Measurements from ENCODE around the gene RTN4RL1. TPM values are rescaled to one million over a fixed set of nuclear protein-coding genes. Genes with fewer than 3 reads are reported as not detected.

RTN4RL1 gene
- total and polyA plus RNA-seq, 2 donors from 2014 or later: 2.0 to 10.7 TPM

DNA sequence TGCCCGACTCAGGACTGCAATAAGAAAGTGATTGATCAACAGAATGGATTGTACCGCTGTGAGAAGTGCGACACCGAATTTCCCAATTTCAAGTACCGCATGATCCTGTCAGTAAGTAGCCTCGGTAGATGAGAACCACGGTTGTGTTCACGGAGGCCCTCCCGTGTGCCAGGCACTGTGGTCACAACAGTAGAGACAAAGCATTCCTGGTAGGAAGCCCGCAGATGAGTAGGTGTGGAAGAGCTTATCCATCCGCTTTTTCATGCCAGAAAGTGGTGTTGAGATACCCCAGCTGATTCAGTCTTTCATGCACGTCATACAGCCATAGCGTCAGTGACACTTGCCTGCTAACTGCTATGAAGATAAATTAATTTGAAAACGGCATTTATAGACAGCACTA, 136.4 kb downstream of the RTN4RL1 start:
- intact Hi-C loops (cut with DNase I): no loop called here
- Histone ChIP-seq H3K36me3 (ENCODE audit: control insufficient read depth in 2 of 3, insufficient read depth in 3 of 3, low read length in 3 of 3) (peaks cover 16 to 44% (median 19%) of the 10 kb centered on the region in 3 donors), H3K4me1 (ENCODE audit: control insufficient read depth in 2 of 3, insufficient read depth in 2 of 3, low read depth in 1 of 3, low read length in 3 of 3) (no peaks in the 10 kb centered on the region), H3K27ac (ENCODE audit: low read depth in 2 of 2, low read length in 2 of 2) (no peak overlapping the region), H3K9me3 (ENCODE audit: control insufficient read depth in 2 of 3, insufficient read depth in 1 of 3, low read length in 3 of 3) (peaks cover 0 to 4% (median 0%) of the 10 kb centered on the region in 3 donors), H3K27me3 (ENCODE audit: control insufficient read depth, insufficient read depth, low read length) (no peaks in the 10 kb centered on the region), H3K9ac (ENCODE audit: low read length in 3 of 3) (no peak overlapping the region), H3K4me3 (ENCODE audit: low read length in 3 of 3) (no peak overlapping the region)
- FAIRE-seq: no peak
- no peak for DNase-seq
- TF ChIP-seq, protein P1, sequence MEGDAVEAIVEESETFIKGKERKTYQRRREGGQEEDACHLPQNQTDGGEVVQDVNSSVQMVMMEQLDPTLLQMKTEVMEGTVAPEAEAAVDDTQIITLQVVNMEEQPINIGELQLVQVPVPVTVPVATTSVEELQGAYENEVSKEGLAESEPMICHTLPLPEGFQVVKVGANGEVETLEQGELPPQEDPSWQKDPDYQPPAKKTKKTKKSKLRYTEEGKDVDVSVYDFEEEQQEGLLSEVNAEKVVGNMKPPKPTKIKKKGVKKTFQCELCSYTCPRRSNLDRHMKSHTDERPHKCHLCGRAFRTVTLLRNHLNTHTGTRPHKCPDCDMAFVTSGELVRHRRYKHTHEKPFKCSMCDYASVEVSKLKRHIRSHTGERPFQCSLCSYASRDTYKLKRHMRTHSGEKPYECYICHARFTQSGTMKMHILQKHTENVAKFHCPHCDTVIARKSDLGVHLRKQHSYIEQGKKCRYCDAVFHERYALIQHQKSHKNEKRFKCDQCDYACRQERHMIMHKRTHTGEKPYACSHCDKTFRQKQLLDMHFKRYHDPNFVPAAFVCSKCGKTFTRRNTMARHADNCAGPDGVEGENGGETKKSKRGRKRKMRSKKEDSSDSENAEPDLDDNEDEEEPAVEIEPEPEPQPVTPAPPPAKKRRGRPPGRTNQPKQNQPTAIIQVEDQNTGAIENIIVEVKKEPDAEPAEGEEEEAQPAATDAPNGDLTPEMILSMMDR (IDR thresholded peaks at IDR 0.05; ENCODE audit: borderline replicate concordance, extremely low read depth, insufficient read depth): no peak

Small RNA genes lying within 50 kb of the gene (microRNA-seq; reads per million reads assigned to microRNA genes)
- 1,435 reads per million, percentile 81 among the genes with 10 or more reads in this experiment for gene MIR132
- gene MIR212: 57.8 reads per million, percentile 44 among the genes with 10 or more reads in this experiment

Other genes starting within 250 kb of the RTN4RL1 start
- 12.2 TPM for gene SMYD4, start 195.4 kb downstream of the RTN4RL1 start, total RNA-seq
- 3.4 TPM for gene SMYD4, start 195.4 kb downstream of the RTN4RL1 start, polyA plus RNA-seq (ENCODE audit: insufficient read depth, low read depth, low replicate concordance)
- gene RPA1, start 195.3 kb downstream of the RTN4RL1 start, total RNA-seq: 89.0 TPM
- gene RPA1, start 195.3 kb downstream of the RTN4RL1 start, polyA plus RNA-seq (ENCODE audit: insufficient read depth, low read depth, low replicate concordance): 26.1 TPM
- gene DPH1, start 4.8 kb upstream of the RTN4RL1 start, total RNA-seq: 49.4 TPM
- gene DPH1, start 4.8 kb upstream of the RTN4RL1 start, polyA plus RNA-seq (ENCODE audit: insufficient read depth, low read depth, low replicate concordance): 23.3 TPM
- 22.9 TPM for gene OVCA2, start 16.7 kb upstream of the RTN4RL1 start, total RNA-seq
- 63.6 TPM for gene OVCA2, start 16.7 kb upstream of the RTN4RL1 start, polyA plus RNA-seq (ENCODE audit: insufficient read depth, low read depth, low replicate concordance)
- gene HIC1, start 29.8 kb upstream of the RTN4RL1 start, total RNA-seq: 13.0 TPM
- 2.7 TPM for gene HIC1, start 29.8 kb upstream of the RTN4RL1 start, polyA plus RNA-seq (ENCODE audit: insufficient read depth, low read depth, low replicate concordance)